ENCODE measurements around the gene NR6A1. TPM values are rescaled to one million over a fixed set of nuclear protein-coding genes. Genes with fewer than 3 reads are reported as not detected.

NR6A1 gene
- total RNA-seq, 1 donor from 2014 or later = 6.0 TPM

- no peak for DNase-seq (ENCODE audit: low read depth)
These were observed 244.9 kb downstream of the NR6A1 start for GRCh38 chr9:124526174-124526573.

- no peak for DNase-seq (ENCODE audit: low read depth)
These were observed 248.7 kb downstream of the NR6A1 start for GRCh38 chr9:124522121-124523098.

- no peak for DNase-seq (ENCODE audit: low read depth)
These were observed 250.0 kb downstream of the NR6A1 start for GRCh38 chr9:124521142-124521541.

- no peak for DNase-seq (ENCODE audit: low read depth)
These were observed 250.9 kb downstream of the NR6A1 start for GRCh38 chr9:124520206-124520596.

GRCh38 chr9:124518116-124518515, 253.0 kb downstream of the NR6A1 start:
- DNase-seq (ENCODE audit: low read depth) = no peak

- no peak for DNase-seq (ENCODE audit: low read depth)
These were observed 253.5 kb downstream of the NR6A1 start for GRCh38 chr9:124517600-124517999.

GRCh38 chr9:124514874-124515273, 256.2 kb downstream of the NR6A1 start:
- no peak for DNase-seq (ENCODE audit: low read depth)

GRCh38 chr9:124514125-124514524, 257.0 kb downstream of the NR6A1 start:
- DNase-seq (ENCODE audit: low read depth) = no peak

- no peak for DNase-seq (ENCODE audit: low read depth)
These were observed 257.6 kb downstream of the NR6A1 start for GRCh38 chr9:124513376-124513994.

- no peak for DNase-seq (ENCODE audit: low read depth)
These were observed 258.3 kb downstream of the NR6A1 start for GRCh38 chr9:124512806-124513204.

- DNase-seq (ENCODE audit: low read depth) = no peak
These were observed 259.0 kb downstream of the NR6A1 start for GRCh38 chr9:124511891-124512805.

- no peak for DNase-seq (ENCODE audit: low read depth)
These were observed 259.7 kb downstream of the NR6A1 start for GRCh38 chr9:124511426-124511840.

GRCh38 chr9:124510650-124511425, 260.3 kb downstream of the NR6A1 start:
- DNase-seq (ENCODE audit: low read depth) = peak; percentile 29

GRCh38 chr9:124507880-124508423, 263.2 kb downstream of the NR6A1 start:
- DNase-seq (ENCODE audit: low read depth) = no peak

GRCh38 chr9:124506931-124507879, 263.9 kb downstream of the NR6A1 start, which contains the start of gene NR5A1:
TSS of gene NR5A1 (minus strand) at chr9:124507399. CDS start at chr9:124503395, 4,004 bp downstream.
- no peak for DNase-seq (ENCODE audit: low read depth)

- DNase-seq (ENCODE audit: low read depth) = no peak
These were observed 264.7 kb downstream of the NR6A1 start for GRCh38 chr9:124506433-124506832.

- DNase-seq (ENCODE audit: low read depth) = no peak
These were observed 265.2 kb downstream of the NR6A1 start for GRCh38 chr9:124505901-124506346.

- no peak for DNase-seq (ENCODE audit: low read depth)
These were observed 265.9 kb downstream of the NR6A1 start for GRCh38 chr9:124505006-124505900.
